Gastroesophageal sphincter (tissue), 4 donors: Measurements from ENCODE around the gene FRRS1. TPM values are rescaled to one million over a fixed set of nuclear protein-coding genes. Genes with fewer than 3 reads are reported as not detected.

Source experiments
- ATAC-seq: fragments of 150-250 bp; one replicate; pipeline ENCODE4 v1.9.1; 2016; ENCODE audit warnings: mild to moderate bottlenecking, moderate library complexity
- H3K27ac ChIP-seq, 4 donors: fragments of 200-600 bp; sonication (generic) in 3 of 4; 1 replicate in 3 of 4; 2 replicates in 1 of 4; pipeline ENCODE4 v1.5.1; 2016 to 2019
- H3K27me3 ChIP-seq: fragments of 200-600 bp; sonication (generic); one replicate; pipeline ENCODE4 v1.5.1; 2019
- H3K36me3 ChIP-seq, 2 donors: fragments of 200-600 bp; sonication (generic); one replicate each; pipeline ENCODE4 v1.5.1; 2019; ENCODE audit warnings: control low read depth in 1 of 2
- H3K4me1 ChIP-seq, 3 donors: fragments of 200-600 bp; sonication (generic); 1 replicate in 2 of 3; 2 replicates in 1 of 3; pipeline ENCODE4 v1.5.1; 2016 to 2019; ENCODE audit warnings: control low read depth in 2 of 3
- H3K4me3 ChIP-seq, 2 donors: fragments of 200-600 bp; sonication (generic); one replicate each; pipeline ENCODE4 v1.5.1; 2019; ENCODE audit warnings: mild to moderate bottlenecking in 1 of 2, moderate library complexity in 1 of 2
- H3K9me3 ChIP-seq, 3 donors: fragments of 200-600 bp; sonication (generic); one replicate each; pipeline ENCODE4 v1.5.1; 2017 to 2019; ENCODE audit warnings: control low read depth in 2 of 3
- EP300 ChIP-seq: sonication (generic); formaldehyde crosslinking; IDR thresholded peaks from one replicate; pipeline ENCODE4 v1.6.1; 2017; ENCODE audit warnings: antibody characterized with exemption, mild to moderate bottlenecking
- POLR2A ChIP-seq, 2 donors: fragments of 450-650 bp; IDR thresholded peaks; one replicate each; pipeline ENCODE4 v1.6.1; 2017; ENCODE audit warnings: antibody characterized with exemption in 2 of 2, mild to moderate bottlenecking in 2 of 2, moderate library complexity in 1 of 2
- POLR2AphosphoS5 ChIP-seq: sonication (generic); formaldehyde crosslinking; IDR thresholded peaks from one replicate; pipeline ENCODE4 v1.6.1; 2017; ENCODE audit warnings: antibody characterized with exemption
- WGBS, 2 donors: methylation state at CpG; one replicate each; pipeline ENCODE4 v1.1.5; 2018; ENCODE audit warnings: low coverage in 1 of 2; 5-methylcytosine and 5-hydroxymethylcytosine counted together
- total RNA-seq, 4 donors: library from RNA; depleted of rRNA; stranded (reverse); fragments of >200 nt; gene quantifications; one replicate each; pipeline ENCODE4 v1.1.0, GENCODE V29; 2016
- TF ChIP-seq, protein P1 (sequence below), 4 experiments: fragments of 200-600 bp in 2 of 4; fragments of 450-650 bp in 2 of 4; sonication (generic) in 1 of 4; IDR thresholded peaks; one replicate each; pipeline ENCODE4 v1.5.1; 2017 to 2019; ENCODE audit warnings: antibody characterized with exemption in 4 of 4, mild to moderate bottlenecking in 2 of 4, moderate library complexity in 2 of 4

Gene FRRS1
- total RNA-seq, 4 donors from 2014 or later = 2.5 to 5.3 (median 3.1) TPM

DNA sequence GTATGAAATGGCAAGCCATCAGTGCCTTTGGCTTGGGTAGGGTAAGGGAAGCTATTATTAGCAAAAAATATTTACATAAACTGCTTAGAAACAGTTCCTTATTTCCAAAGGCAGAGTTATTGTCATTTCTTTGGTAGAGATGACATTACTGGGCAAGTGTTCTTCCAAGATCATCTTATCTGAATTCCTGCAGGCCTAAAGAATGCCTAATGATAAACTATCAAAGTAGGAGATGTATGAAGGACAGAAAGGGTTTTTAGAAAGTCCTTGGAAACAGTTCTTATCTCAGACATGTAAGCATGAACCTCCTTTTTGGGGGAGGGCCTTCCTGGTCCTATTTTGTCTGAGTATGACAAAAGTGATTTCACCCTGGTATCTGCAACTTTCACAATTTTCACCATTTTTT is 5.1 kb upstream of the FRRS1 start:
- ATAC-seq = no peak
- Histone ChIP-seq H3K27ac (no peak overlapping the region), H3K4me1 (peaks cover 0 to 23% (median 0%) of the 10 kb centered on the region in 3 donors)

DNA sequence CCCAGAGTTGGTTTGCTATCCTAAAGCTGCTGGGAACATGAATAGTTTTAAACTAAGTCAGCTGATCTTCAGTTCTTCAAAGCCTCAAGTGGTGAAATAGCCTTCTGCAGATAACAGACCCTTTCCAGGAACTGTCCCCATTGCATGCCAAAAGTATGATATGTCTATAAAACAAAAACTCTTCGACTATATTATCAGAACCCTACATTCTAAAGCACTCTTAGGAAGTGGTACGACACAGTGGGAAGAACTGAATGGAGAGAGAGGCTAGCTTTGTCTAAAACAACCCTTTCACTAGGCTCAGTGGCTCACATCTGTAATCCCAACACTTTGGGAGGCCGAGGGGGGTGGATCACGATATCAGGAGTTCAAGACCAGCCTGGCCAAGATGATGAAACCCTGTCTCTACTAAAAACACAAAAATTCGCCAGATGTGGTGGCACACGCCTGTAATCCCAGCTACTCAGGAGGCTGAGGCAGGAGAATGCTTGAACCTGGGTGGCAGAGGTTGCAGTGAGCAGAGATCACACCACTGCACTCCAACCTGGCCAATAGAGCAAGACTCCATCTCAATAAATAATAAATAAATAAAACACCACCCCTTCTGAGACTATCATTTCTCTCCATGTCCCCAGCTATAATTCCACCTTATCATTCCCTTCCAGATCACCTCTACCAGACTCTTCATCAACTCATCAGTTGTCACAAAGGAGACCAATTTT is 2.2 kb upstream of the FRRS1 start:
- Histone ChIP-seq H3K4me1 (peaks cover 0 to 31% (median 0%) of the 10 kb centered on the region in 3 donors), H3K9me3 (no peaks in the 10 kb centered on the region), H3K27me3 (no peaks in the 10 kb centered on the region), H3K4me3 (no peak overlapping the region), H3K36me3 (no peaks in the 10 kb centered on the region), H3K27ac (no peak overlapping the region)
- ATAC-seq = no peak
- 70 to 77% methylated on average over 5 to 6 of the region's 6 CpGs for WGBS, 2 donors
- TF ChIP-seq EP300 (no peak), POLR2A (IDR thresholded peaks at IDR 0.05) (no peak), POLR2AphosphoS5 (no peak)
- TF ChIP-seq, protein P1, sequence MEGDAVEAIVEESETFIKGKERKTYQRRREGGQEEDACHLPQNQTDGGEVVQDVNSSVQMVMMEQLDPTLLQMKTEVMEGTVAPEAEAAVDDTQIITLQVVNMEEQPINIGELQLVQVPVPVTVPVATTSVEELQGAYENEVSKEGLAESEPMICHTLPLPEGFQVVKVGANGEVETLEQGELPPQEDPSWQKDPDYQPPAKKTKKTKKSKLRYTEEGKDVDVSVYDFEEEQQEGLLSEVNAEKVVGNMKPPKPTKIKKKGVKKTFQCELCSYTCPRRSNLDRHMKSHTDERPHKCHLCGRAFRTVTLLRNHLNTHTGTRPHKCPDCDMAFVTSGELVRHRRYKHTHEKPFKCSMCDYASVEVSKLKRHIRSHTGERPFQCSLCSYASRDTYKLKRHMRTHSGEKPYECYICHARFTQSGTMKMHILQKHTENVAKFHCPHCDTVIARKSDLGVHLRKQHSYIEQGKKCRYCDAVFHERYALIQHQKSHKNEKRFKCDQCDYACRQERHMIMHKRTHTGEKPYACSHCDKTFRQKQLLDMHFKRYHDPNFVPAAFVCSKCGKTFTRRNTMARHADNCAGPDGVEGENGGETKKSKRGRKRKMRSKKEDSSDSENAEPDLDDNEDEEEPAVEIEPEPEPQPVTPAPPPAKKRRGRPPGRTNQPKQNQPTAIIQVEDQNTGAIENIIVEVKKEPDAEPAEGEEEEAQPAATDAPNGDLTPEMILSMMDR (IDR thresholded peaks at IDR 0.05) = no peak

More for the DNA sequence above, 5.1 kb upstream of the FRRS1 start:
- TF ChIP-seq, protein P1 (IDR thresholded peaks at IDR 0.05) = no peak
- no peak for TF ChIP-seq EP300
- TF ChIP-seq POLR2AphosphoS5 = no peak
- TF ChIP-seq POLR2A (IDR thresholded peaks at IDR 0.05) = no peak
- H3K36me3 ChIP-seq = no peaks in the 10 kb centered on the region
- H3K9me3 ChIP-seq = no peaks in the 10 kb centered on the region
- no peak overlapping the region for H3K4me3 ChIP-seq
- no peaks in the 10 kb centered on the region for H3K27me3 ChIP-seq

DNA sequence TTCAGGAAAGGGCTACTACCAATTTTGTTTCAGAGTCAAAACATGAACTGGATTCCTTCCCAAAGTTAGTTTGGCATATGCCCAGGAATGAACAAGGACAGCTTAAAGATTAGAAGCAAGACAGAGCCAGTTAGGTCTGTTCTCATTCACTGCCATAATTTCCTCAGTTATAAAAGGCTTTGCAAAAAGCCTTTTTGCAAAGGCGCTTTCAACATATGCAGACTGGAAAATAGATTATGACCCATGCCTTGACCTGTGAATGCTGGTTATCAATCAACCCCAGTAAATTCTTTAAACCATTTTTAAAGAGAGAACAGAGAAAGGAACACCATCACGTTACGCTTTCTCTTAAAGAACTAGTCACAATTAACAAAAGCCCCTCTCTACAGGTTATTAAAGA is 1.7 kb upstream of the FRRS1 start:
- WGBS, 2 donors = 67 to 90% methylated on average over 3 of the region's 3 CpGs

DNA sequence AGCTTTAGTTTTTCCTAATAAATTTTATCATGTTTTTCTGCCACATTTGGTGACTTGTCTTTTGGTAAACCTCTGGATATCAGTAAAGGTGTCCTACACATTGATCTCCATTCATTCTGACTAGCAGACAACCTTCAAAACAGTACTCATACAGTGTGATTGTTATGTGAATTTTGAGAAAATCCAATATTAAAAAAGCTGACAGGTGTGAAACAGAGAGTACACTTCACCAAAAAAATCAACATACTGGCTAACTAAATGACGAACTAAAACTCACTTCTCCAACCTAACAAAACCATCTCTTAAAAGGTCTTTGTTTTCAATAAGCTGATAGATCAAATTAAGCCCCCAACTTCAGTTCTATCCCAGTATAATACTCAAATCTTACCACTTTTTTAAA is 1.5 kb downstream of the FRRS1 start:
- Histone ChIP-seq H3K4me3 (no peak overlapping the region), H3K9me3 (no peaks in the 10 kb centered on the region), H3K36me3 (no peaks in the 10 kb centered on the region), H3K4me1 (peaks cover 0 to 24% (median 0%) of the 10 kb centered on the region in 3 donors), H3K27me3 (no peaks in the 10 kb centered on the region), H3K27ac (no peak overlapping the region)
- TF ChIP-seq, protein P1 (IDR thresholded peaks at IDR 0.05) = no peak
- no peak for ATAC-seq
- WGBS, 2 donors = 87 to 100% methylated on average over 1 of the region's 1 CpG

More for the DNA sequence above, 1.7 kb upstream of the FRRS1 start:
- TF ChIP-seq POLR2A (IDR thresholded peaks at IDR 0.05) = no peak
- TF ChIP-seq POLR2AphosphoS5 = no peak
- TF ChIP-seq, protein P1 (IDR thresholded peaks at IDR 0.05) = no peak
- TF ChIP-seq EP300 = no peak
- Histone ChIP-seq H3K9me3 (no peaks in the 10 kb centered on the region), H3K27me3 (no peaks in the 10 kb centered on the region), H3K36me3 (no peaks in the 10 kb centered on the region), H3K4me1 (peaks cover 0 to 31% (median 0%) of the 10 kb centered on the region in 3 donors), H3K27ac (no peak overlapping the region), H3K4me3 (no peak overlapping the region)
- ATAC-seq = no peak

DNA sequence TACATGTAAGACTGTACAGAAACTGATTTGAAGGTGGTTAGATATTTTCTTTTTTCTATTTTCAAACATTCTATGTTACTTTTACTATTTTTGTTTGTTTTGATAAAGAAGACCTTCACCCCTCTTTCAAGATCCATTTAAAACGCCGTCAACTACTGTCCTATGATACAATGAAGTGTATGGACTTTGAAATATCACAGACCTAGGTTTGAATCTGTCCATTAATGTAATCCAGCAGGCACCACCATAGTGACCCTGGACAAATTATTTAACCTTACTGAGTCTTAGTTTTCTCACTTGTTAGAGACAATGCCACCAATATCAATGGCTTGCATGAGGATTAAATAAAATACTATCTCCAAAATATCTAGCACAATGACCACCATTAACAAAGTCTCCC is 2.0 kb downstream of the FRRS1 start:
- no peak overlapping the region for H3K27ac ChIP-seq
- WGBS, 2 donors = 68 to 75% methylated on average over 2 of the region's 2 CpGs
- H3K36me3 ChIP-seq = no peaks in the 10 kb centered on the region
- peaks cover 0 to 24% (median 0%) of the 10 kb centered on the region in 3 donors for H3K4me1 ChIP-seq
- no peak for ATAC-seq
- no peaks in the 10 kb centered on the region for H3K27me3 ChIP-seq
- no peaks in the 10 kb centered on the region for H3K9me3 ChIP-seq
- H3K4me3 ChIP-seq = no peak overlapping the region
- TF ChIP-seq EP300 (no peak), POLR2A (IDR thresholded peaks at IDR 0.05) (no peak), POLR2AphosphoS5 (no peak)
- TF ChIP-seq, protein P1 (IDR thresholded peaks at IDR 0.05) = no peak
